Panc1 (cell line): ENCODE results near the gene CACNA1D. TPM values are rescaled to one million over a fixed set of nuclear protein-coding genes. Genes with fewer than 3 reads are reported as not detected.

ENCODE experiments used
- ATAC-seq: fragments of 200-7000 bp; cut with Tn5 transposase; 2 replicates; pipeline ENCODE4 v1.9.1; 2020; ENCODE audit warnings: mild to moderate bottlenecking, moderate library complexity
- BruUV-seq: library from RNA; stranded (reverse); fragments of 400-500 nt; replicated peaks from 2 replicates; lab custom pipeline; 2021; lab: Mats Ljungman, UMichigan
- CTCF ChIA-PET: fragments of 300-600 bp; sonication (Branson Sonifier 250); formaldehyde crosslinking; loops from one replicate; lab custom pipeline; 2022; ENCODE audit warnings: antibody characterized with exemption; lab: Charles Lee
- POLR2A ChIA-PET: fragments of 300-600 bp; sonication (Branson Sonifier 250); formaldehyde crosslinking; loops from one replicate; lab custom pipeline; 2022; ENCODE audit warnings: antibody characterized with exemption; lab: Charles Lee
- DNase-seq: peaks from one replicate; pipeline ENCODE4 v3.0.0-alpha.2; 2010; ENCODE audit warnings: low read depth, low spot score
- H3K27ac ChIP-seq: 2 replicates; pipeline ENCODE4 v1.5.1; 2011; ENCODE audit warnings: mild to moderate bottlenecking, low read length, inconsistent platforms
- H3K27me3 ChIP-seq: fragments of 200-500 bp; sonication (Bioruptor generic); 2 replicates; pipeline ENCODE4 v1.6.0; 2014; ENCODE audit warnings: low read length, inconsistent platforms; ENCODE audit not compliant: control insufficient read depth, insufficient read depth
- H3K36me3 ChIP-seq: fragments of 200-500 bp; sonication (Bioruptor generic); 2 replicates; pipeline ENCODE4 v1.5.1; 2014; ENCODE audit warnings: inconsistent platforms, mild to moderate bottlenecking, low read length, moderate library complexity; ENCODE audit not compliant: control insufficient read depth, insufficient read depth
- H3K4me1 ChIP-seq: 2 replicates; pipeline ENCODE4 v1.5.1; 2011; ENCODE audit warnings: inconsistent platforms, mild to moderate bottlenecking, low read length, moderate library complexity; ENCODE audit not compliant: control insufficient read depth, insufficient read depth
- H3K4me3 ChIP-seq, 2 experiments: 2 replicates each; pipeline ENCODE4 v1.5.1; 2011 to 2012; ENCODE audit warnings: low read depth in 2 of 2, low read length in 2 of 2, mild to moderate bottlenecking in 2 of 2, inconsistent platforms in 1 of 2, moderate library complexity in 1 of 2
- H3K9me3 ChIP-seq: fragments of 200-500 bp; sonication (Bioruptor generic); 2 replicates; pipeline ENCODE4 v1.5.1; 2014; ENCODE audit warnings: low read depth, mild to moderate bottlenecking, inconsistent platforms, low read length, moderate library complexity; ENCODE audit not compliant: control insufficient read depth, insufficient read depth
- CTCF ChIP-seq: fragments of 450-650 bp; IDR thresholded peaks from 2 replicates; pipeline ENCODE4 v1.5.1; 2017; ENCODE audit warnings: mild to moderate bottlenecking
- POLR2AphosphoS5 ChIP-seq: IDR thresholded peaks from 2 replicates; pipeline ENCODE4 v1.6.1; 2012; ENCODE audit warnings: mild to moderate bottlenecking, low read depth, low read length, moderate library complexity
- SIN3A ChIP-seq: IDR thresholded peaks from 2 replicates; pipeline ENCODE4 v1.6.1; 2012; ENCODE audit warnings: low read depth, mild to moderate bottlenecking, low read length, moderate library complexity, borderline replicate concordance; ENCODE audit not compliant: insufficient read depth
- TCF7L2 ChIP-seq: IDR thresholded peaks from 2 replicates; pipeline ENCODE4 v1.6.1; 2011; ENCODE audit warnings: mild to moderate bottlenecking, low read depth, low read length, inconsistent platforms
- in situ Hi-C: cut with HindIII; loops from 2 replicates; pipeline ENCODE4 v1.10.0; 2016; ENCODE audit warnings: low sequenced_read_pairs, low pct_unique_long_range_greater_than_20kb
- intact Hi-C: fragments of 100-400 bp; cut with micrococcal nuclease; formaldehyde crosslinking; loops from one replicate; pipeline ENCODE4 v1.10.0; 2022; ENCODE audit not compliant: unreplicated experiment
- total RNA-seq: library from RNA; stranded (reverse); gene quantifications from one replicate; pipeline ENCODE4 v1.2.1, GENCODE V29; 2021; ENCODE audit not compliant: unreplicated experiment
- TF ChIP-seq, protein P1 (sequence below), 2 experiments: IDR thresholded peaks; 2 replicates each; pipeline ENCODE4 v1.6.1; 2011 to 2012; ENCODE audit warnings: low read depth in 2 of 2, control low read depth in 1 of 2, low read length in 1 of 2, mild to moderate bottlenecking in 1 of 2, moderate library complexity in 1 of 2; ENCODE audit not compliant: insufficient read depth in 1 of 2

CACNA1D gene
- total RNA-seq, 1 experiment from 2014 or later, result 23.0 TPM

DNA sequence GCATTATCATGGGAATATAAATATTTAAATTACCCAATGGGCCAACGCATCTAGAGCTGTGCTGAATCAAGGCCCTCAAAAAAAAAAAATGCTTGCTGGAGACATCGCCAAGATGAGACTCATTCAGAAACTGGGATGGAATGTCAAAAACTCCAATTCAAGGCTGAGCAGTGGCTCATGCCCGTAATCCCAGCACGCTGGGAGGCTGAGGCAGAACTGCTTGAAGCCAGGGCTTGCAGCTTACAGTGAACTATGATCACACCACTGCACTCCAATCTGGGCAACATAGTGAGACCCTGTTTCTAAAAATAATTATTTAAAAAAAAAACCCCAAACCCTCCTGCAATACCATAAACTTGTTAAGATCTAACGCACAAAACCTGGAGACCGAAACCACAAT, 3.1 kb upstream of the CACNA1D start:
- BruUV-seq, result no TSS peak
- Histone ChIP-seq H3K27me3 (no peaks in the 10 kb centered on the region), H3K4me3 (no peak overlapping the region), H3K27ac (no peak overlapping the region), H3K9me3 (no peaks in the 10 kb centered on the region), H3K4me1 (0 out of 2 replicates have a peak, but pooled peaks cover 10% of the 10 kb centered on the region), H3K36me3 (no peaks in the 10 kb centered on the region)
- no peak for ATAC-seq
- in situ Hi-C loops (no loop called here), intact Hi-C loops (no loop called here)
- ChIA-PET CTCF (no interaction called here), POLR2A (no interaction called here)
- TF ChIP-seq TCF7L2 (no peak), CTCF (no peak), SIN3A (no peak), POLR2AphosphoS5 (no peak)
- TF ChIP-seq, protein P1, sequence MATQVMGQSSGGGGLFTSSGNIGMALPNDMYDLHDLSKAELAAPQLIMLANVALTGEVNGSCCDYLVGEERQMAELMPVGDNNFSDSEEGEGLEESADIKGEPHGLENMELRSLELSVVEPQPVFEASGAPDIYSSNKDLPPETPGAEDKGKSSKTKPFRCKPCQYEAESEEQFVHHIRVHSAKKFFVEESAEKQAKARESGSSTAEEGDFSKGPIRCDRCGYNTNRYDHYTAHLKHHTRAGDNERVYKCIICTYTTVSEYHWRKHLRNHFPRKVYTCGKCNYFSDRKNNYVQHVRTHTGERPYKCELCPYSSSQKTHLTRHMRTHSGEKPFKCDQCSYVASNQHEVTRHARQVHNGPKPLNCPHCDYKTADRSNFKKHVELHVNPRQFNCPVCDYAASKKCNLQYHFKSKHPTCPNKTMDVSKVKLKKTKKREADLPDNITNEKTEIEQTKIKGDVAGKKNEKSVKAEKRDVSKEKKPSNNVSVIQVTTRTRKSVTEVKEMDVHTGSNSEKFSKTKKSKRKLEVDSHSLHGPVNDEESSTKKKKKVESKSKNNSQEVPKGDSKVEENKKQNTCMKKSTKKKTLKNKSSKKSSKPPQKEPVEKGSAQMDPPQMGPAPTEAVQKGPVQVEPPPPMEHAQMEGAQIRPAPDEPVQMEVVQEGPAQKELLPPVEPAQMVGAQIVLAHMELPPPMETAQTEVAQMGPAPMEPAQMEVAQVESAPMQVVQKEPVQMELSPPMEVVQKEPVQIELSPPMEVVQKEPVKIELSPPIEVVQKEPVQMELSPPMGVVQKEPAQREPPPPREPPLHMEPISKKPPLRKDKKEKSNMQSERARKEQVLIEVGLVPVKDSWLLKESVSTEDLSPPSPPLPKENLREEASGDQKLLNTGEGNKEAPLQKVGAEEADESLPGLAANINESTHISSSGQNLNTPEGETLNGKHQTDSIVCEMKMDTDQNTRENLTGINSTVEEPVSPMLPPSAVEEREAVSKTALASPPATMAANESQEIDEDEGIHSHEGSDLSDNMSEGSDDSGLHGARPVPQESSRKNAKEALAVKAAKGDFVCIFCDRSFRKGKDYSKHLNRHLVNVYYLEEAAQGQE (IDR thresholded peaks at IDR 0.05; ENCODE audit: insufficient read depth in 1 of 2, low read depth in 2 of 2, low read length in 1 of 2), result no peak
- DNase-seq, result no peak

GRCh38 chr3:53493595-53493962, 832 bp upstream of the CACNA1D start:
- Histone ChIP-seq H3K36me3 (no peaks in the 10 kb centered on the region), H3K4me1 (peaks cover 28% of the 10 kb centered on the region), H3K9me3 (no peaks in the 10 kb centered on the region), H3K27me3 (no peaks in the 10 kb centered on the region), H3K27ac (0 out of 2 replicates have a peak overlapping the region, but pooled peaks have one; percentile 44), H3K4me3 (peak overlapping the region; percentile 50 to 56)
- no TSS peak for BruUV-seq
- DNase-seq (no peak), ATAC-seq (no peak)
- in situ Hi-C loops (no loop called here), intact Hi-C loops (no loop called here)
- POLR2A ChIA-PET, result no interaction called here
- CTCF ChIA-PET, result interaction anchor here (0.6 kb wide), 1 partner anchor 118 kb away, joined by 3 read pairs; no protein-coding TSS in a partner anchor
- no peak for TF ChIP-seq SIN3A
- TF ChIP-seq, protein P1 (IDR thresholded peaks at IDR 0.05; ENCODE audit: insufficient read depth in 1 of 2, low read depth in 2 of 2, low read length in 1 of 2), result no peak
- TF ChIP-seq POLR2AphosphoS5, result no peak
- no peak for TF ChIP-seq CTCF
- no peak for TF ChIP-seq TCF7L2
